ENCODE data around the gene ARAP2.

The ARAP2 gene

GRCh38 chr4:36215627-36216026 is 28.7 kb downstream of the ARAP2 start:
- DNase-seq (ENCODE audit: low spot score), result no peak

GRCh38 chr4:36214735-36215485 is 29.4 kb downstream of the ARAP2 start:
- no peak for DNase-seq (ENCODE audit: low spot score)

- no peak for DNase-seq (ENCODE audit: low spot score)
These were observed 30.3 kb downstream of the ARAP2 start for GRCh38 chr4:36213977-36214376.

- no peak for DNase-seq (ENCODE audit: low spot score)
These were observed 33.2 kb downstream of the ARAP2 start for GRCh38 chr4:36211084-36211483.

- DNase-seq (ENCODE audit: low spot score), result no peak
These were observed 34.2 kb downstream of the ARAP2 start for GRCh38 chr4:36209941-36210649.

GRCh38 chr4:36208893-36209473 is 35.3 kb downstream of the ARAP2 start:
- DNase-seq (ENCODE audit: low spot score), result no peak

GRCh38 chr4:36207831-36208520 is 36.3 kb downstream of the ARAP2 start:
- DNase-seq (ENCODE audit: low spot score), result no peak

GRCh38 chr4:36207367-36207766 is 36.9 kb downstream of the ARAP2 start:
- no peak for DNase-seq (ENCODE audit: low spot score)

- DNase-seq (ENCODE audit: low spot score), result no peak
These were observed 37.6 kb downstream of the ARAP2 start for GRCh38 chr4:36206603-36207311.

- no peak for DNase-seq (ENCODE audit: low spot score)
These were observed 38.3 kb downstream of the ARAP2 start for GRCh38 chr4:36206012-36206411.

- DNase-seq (ENCODE audit: low spot score), result no peak
These were observed 45.5 kb downstream of the ARAP2 start for GRCh38 chr4:36198861-36199260.

GRCh38 chr4:36198068-36198808 is 46.1 kb downstream of the ARAP2 start:
- DNase-seq (ENCODE audit: low spot score), result no peak

- DNase-seq (ENCODE audit: low spot score), result no peak
These were observed 46.8 kb downstream of the ARAP2 start for GRCh38 chr4:36197501-36197900.

- DNase-seq (ENCODE audit: low spot score), result no peak
These were observed 48.0 kb downstream of the ARAP2 start for GRCh38 chr4:36196145-36196913.

GRCh38 chr4:36192922-36193321 is 51.4 kb downstream of the ARAP2 start:
- DNase-seq (ENCODE audit: low spot score), result no peak

- no peak for DNase-seq (ENCODE audit: low spot score)
These were observed 54.6 kb downstream of the ARAP2 start for GRCh38 chr4:36189511-36190226.

GRCh38 chr4:36187723-36188333 is 56.5 kb downstream of the ARAP2 start:
- peak; percentile 6 for DNase-seq (ENCODE audit: low spot score)

- DNase-seq (ENCODE audit: low spot score), result no peak
These were observed 60.5 kb downstream of the ARAP2 start for GRCh38 chr4:36183665-36184393.

- no peak for DNase-seq (ENCODE audit: low spot score)
These were observed 61.1 kb downstream of the ARAP2 start for GRCh38 chr4:36183232-36183631.

Data from HuH-7 (cell line).